ENCODE measurements around the gene METTL26.
"Not testable (repeated sequence)": the region's sequence is repeated elsewhere in the genome, so short reads cannot be mapped to it uniquely, and the experiment has no call there.

The METTL26 gene

GRCh38 chr16:624526-625070, 11.5 kb downstream of the METTL26 start:
- DNase-seq, result no peak

GRCh38 chr16:622920-623280, 13.2 kb downstream of the METTL26 start:
- DNase-seq, result no peak

- no peak for DNase-seq
These were observed 14.5 kb downstream of the METTL26 start for GRCh38 chr16:621526-622105.

GRCh38 chr16:620700-621525, 15.2 kb downstream of the METTL26 start:
- no peak for DNase-seq

- no peak for DNase-seq
These were observed 16.5 kb downstream of the METTL26 start for GRCh38 chr16:619476-620100.

- no peak for DNase-seq
These were observed 18.2 kb downstream of the METTL26 start for GRCh38 chr16:617855-618254.

- no peak for DNase-seq
These were observed 19.1 kb downstream of the METTL26 start for GRCh38 chr16:616733-617586.

GRCh38 chr16:615122-615521, 21.0 kb downstream of the METTL26 start:
- DNase-seq, result no peak

GRCh38 chr16:610513-611381, 25.4 kb downstream of the METTL26 start:
- peak; percentile 57 for DNase-seq

GRCh38 chr16:609984-610383, 26.1 kb downstream of the METTL26 start:
- no peak for DNase-seq

GRCh38 chr16:609316-609715, 26.8 kb downstream of the METTL26 start:
- DNase-seq, result no peak

- no peak for DNase-seq
These were observed 28.1 kb downstream of the METTL26 start for GRCh38 chr16:608019-608418.

GRCh38 chr16:606656-607307, 29.3 kb downstream of the METTL26 start:
- DNase-seq, result no peak

- DNase-seq, result no peak
These were observed 32.2 kb downstream of the METTL26 start for GRCh38 chr16:603933-604332.

GRCh38 chr16:600781-601180, 35.3 kb downstream of the METTL26 start:
- DNase-seq, result no peak

GRCh38 chr16:598823-599739, 37.0 kb downstream of the METTL26 start:
- no peak for DNase-seq

- not testable (repeated sequence) for DNase-seq
These were observed 38.5 kb downstream of the METTL26 start for GRCh38 chr16:597655-598054.

GRCh38 chr16:596736-597060, 39.4 kb downstream of the METTL26 start:
- DNase-seq, result no peak

GRCh38 chr16:595942-596735, 40.0 kb downstream of the METTL26 start:
- no peak for DNase-seq
